HG02623 (cell line): ENCODE measurements around the gene EIF2A.

Experiments used
- ATAC-seq: cut with Tn5 transposase; IDR thresholded peaks from one replicate; pipeline ENCODE4 v1.9.1; 2021; ENCODE audit warnings: moderate library complexity; ENCODE audit not compliant: unreplicated experiment

Gene EIF2A

DNA sequence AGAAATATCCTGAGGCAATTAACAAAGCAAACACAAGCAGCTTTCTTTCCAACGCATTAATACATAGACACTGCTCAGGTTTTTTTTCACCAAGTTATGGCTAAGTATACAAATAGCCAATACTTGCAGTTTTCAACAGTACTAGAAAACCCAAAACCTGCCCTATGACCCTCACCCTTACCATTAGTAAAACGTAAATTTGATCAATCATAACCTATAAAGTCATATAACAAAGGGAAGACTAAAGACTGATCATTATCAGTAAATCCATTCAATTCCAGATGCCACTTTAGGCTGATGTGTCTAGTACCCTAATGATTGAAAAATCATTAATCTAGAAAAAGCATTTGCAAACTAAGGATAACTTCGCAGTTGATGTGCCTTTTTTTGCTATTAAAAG, 3.5 kb upstream of the EIF2A start:
- no peak for ATAC-seq

DNA sequence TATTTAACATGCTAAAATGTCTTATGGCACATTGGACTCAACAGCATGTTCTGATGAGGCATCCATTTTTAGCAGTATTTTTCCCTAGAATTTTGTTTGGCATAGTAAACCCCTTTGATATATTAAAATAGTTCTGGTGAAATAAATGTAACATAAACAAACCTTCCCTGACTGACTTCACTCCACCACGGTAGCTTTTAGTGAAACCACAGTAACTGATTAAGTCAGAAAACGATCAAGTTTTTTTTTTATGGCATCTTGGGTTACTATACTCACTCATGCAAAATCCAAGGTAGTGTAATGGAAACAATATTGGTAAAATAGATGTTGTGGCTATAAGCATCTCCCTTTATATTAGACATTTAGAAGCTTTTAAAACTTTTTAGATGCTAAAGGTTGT, 3.1 kb upstream of the EIF2A start:
- ATAC-seq: no peak

DNA sequence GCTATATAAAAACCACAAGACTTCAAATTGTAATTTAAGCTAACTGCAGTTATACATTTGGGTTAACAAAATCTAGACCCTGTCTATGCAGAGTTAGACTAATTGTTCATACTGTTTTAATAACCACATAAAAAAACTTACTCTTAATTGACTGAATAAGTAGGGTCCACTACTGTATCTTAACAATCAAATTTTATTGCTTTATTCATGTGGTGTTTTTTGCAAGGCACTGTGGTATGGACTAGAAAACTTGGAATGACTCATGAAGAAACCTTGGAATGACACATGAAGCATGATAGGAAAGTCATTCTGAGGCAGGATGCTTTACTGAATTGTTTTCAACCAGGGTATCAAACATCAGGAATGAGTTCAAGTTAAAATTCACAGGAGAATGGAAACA, 2.5 kb upstream of the EIF2A start:
- no peak for ATAC-seq

DNA sequence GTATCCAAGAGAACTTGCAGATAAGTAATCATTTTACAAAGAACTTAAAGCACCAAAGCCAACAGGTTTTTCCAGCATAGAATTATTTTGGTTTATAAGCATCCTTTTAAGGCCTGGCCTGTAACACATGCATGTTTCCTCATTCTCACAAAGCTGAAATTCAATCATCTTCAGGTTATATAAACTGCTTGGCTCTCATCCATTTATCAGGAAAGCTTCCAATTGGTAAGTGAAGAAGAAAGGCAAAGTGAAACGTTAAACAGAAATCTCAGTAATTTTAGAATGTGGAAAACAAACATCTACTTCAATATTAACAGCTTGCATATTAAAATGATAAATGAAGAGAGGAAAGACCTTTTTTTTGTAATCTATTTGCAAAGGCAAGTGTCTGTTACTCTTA, 1.9 kb upstream of the EIF2A start:
- ATAC-seq: no peak

DNA sequence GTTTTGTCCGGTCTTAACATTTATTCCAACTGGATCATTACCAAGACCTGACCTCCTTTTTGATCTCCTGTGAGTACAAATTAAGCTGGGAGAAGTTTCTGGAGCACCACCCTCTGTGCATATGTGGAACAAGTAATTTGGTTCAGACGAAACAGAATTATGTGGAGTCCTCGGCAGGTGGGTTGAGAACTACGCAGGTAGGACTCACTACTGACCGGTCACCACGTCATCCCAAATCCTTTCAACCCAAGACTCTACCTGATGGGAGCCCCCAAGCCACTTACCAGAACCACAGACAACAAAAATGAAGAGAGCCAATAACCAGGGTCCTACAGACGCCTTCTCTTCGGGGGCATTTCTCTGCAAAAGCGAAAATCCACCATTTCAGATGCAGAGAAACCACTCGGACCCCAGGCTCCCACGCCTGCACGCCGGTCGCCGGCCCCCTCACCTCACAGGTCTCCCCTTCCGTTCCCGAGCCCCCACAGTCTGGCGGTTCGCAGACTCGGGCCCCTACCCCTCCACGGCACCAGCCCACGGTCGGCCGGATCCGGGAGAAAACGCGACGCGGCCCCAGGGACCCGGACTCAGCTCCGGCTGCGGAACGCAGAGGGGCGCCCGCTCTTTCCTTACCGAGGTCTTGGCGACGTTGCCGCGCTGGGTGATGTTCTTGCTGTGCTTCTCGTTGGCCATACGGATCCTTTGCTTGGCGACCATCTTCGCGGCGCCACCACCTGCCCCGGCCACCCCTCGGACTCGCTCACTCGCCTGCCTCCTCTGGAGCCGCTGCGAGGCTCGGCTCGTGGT, 965 bp upstream of the EIF2A start:
- no peak for ATAC-seq

DNA sequence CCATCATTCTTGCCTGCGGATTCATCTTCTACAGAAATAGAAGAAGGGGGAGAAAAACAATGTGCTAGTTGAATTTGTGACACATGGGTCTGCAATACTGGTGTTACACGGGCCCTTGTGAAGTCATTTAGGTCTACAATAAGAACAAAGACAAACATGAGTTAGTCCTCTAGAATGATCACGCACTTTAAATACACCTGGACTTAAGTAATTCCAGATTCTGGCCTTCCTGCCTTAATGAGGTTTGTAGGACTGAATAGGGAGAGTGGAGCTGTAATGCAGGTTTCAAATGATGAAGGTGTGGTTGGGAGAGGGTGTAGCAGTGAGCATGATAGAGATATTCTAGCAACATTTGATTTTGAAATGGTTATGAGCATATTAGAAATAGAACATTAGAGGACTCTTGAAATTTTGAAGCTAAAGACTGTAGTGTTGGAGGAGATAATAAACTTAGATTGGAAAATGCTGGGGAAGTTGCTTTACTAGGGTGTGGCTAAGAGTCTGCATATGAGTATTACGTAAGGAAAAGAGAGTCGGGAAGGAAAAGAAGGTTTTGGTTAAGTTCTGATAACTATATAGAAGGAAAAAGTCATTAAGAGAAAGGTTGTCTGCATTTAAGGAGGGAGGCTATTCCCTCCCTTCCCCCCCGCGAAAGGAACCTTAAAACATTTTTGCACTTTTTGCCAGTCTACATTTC, 606 bp downstream of the EIF2A start:
- no peak for ATAC-seq

DNA sequence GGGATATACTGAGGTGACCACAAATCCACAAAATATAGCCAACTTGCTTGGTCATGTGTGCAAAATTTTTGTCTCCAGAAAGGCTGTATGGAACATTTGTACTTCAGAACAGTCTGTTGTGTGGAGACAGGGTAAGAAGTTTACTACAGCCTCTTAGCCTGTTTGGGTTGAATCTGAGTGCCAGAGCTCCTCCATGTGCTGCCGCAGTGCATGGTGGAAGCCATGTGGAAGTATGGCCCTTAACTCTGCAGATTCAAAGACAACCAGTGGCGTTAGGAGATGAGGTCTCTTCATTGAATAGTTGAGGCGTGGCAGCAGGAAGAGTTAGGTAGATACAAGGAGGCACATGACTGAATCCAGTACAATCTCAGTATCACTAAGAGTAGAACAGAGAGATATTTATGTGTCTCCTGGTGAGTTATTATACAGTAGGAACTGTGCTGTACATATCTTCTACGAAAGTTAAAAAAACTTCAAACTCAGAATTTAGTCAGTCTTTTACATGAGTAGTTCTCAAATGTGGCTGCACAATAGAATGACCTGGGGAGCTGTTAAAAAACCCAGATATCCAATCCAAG, 9.4 kb downstream of the EIF2A start:
- no peak for ATAC-seq

DNA sequence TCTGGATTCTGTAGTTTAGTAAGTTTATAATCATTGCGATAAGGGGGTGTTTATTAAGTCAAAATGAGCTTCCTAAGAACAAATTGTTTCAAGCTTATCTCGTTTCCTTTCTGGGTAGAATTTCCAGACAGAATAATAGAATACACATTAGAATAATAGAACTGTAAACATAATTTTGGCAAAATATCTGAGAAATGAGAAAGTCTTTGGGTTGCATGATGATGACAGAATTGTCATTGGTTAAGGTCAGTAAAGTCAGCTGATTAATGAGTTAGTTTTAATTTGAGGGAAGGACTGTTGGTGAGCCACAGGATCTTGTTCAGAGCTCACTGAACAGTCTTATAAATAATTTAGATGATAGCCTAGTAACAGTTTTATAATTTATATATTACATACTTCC, 10.2 kb downstream of the EIF2A start:
- no peak for ATAC-seq

DNA sequence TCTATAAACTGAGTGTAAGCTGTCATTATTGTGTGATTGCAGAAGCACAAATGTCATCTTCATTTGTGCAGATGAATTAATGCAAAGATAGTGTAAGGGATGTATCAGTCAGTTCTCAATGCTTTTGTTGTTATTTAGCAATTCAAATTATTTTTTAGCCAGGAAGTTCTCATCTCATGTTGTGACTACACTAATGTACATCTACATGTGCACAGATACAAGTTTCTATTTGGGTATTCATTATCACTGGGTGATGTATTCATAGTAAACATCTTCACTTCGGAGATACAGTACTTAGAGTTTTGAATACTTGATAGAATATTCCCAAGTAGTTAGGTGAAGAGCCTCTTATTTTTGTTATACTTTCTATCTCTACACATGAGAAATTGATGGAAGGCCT, 11.1 kb downstream of the EIF2A start:
- ATAC-seq: no peak

DNA sequence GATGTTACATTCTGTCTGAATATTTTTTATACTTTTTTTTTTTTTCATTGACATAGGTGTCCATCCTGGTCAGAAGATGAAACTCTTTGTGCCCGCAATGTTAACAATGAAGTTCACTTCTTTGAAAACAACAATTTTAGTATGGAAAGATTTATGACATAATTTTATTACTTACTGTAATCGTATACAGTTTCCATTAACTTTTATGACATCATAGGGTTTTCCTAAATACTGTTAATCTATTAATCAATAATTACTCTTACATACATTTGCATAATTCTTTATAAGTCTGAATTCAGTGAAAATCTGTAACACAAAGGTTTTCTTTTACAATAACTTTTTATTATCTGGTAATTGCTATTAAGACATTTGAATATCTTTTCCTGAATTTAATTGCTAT, 17.7 kb downstream of the EIF2A start:
- no peak for ATAC-seq

DNA sequence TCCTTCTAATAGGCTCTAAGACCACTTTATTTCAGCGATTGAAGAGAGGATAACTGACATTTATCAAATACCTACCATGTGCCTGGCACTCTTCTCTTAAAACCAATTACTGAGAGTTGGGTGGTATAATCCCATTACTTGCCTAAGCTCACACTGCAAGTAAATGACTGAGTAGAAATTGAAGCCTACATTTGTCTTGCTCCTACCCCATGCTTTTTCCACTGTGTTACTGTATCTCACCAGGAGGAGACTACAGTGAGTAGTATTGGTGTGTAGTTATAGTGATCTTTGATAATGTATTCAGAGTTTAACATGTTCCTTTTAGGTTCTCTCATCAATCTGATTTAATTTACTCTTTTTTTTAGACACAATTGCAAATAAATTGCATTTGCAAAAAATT, 20.7 kb downstream of the EIF2A start:
- no peak for ATAC-seq

DNA sequence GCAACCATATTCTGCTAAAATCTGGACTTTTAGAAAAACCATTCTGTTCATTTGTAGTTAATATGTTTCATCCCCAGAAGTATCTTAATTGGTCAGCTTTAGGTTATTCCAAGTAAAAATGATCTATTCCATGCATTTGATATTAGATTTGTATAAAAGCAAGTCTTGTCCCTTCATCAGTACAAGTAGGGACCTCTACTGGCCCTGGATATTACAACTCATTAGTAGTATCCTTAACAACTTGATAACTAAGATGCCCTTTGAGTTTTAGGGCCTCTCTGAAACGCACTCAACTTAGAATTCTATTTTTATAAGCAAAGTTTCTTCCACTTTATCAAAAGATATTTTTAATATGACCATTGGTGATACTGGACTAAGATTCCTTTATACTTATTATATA, 31.3 kb downstream of the EIF2A start:
- no peak for ATAC-seq

DNA sequence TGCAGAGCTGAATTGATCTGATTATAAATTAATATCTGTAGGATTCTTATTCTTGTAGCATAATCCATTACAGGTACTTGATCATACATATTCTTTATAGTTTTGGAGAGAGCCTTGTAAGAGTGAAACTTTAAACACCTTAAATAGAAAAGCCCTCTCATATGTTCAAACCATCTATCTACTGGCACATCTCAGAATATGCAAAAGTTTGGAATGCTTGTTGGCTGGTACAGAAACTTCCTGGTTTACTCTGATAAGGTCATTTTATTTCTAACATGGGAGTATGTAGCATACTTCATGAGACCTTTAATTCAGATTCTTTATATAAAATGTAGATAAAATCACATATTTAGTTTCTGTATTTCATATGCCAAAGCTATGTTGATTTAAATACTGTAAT, 34.6 kb downstream of the EIF2A start:
- ATAC-seq: no peak

DNA sequence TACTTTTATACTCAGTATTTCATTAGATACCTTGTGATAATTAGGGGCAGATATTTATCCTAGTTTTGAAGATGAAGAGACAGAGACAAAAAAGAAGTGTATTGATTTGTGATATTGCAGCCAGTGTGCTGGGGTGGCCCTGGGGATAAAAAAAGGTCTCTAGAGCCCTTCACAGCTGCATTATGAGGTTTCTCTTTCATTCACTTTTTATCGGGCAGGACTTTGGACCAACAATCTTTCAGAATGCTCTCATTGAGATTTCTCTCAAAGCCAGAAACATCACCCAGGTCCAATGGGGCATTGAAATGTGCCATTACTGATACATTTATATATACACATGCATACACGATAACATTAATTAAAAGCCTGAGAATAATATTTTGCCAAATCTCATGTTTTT, 36.0 kb downstream of the EIF2A start:
- ATAC-seq: peak; percentile 58

DNA sequence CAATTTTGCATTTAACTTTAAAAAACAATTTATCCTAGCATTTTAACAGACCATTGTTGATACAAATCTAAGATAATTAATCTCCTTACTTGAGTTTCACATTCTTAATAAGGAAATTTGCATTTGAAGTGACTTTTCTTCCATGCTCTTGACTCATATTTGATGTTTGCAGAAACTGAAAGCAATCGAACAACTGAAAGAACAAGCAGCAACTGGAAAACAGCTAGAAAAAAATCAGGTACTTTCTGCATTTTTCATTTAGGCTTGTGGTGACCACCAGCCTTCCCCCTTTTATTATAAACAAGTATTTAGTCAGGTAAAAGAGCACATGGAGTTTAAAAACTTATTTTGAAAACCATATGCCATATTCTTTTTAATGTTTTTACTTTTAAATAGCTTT, 36.4 kb downstream of the EIF2A start:
- ATAC-seq: peak; percentile 53

DNA sequence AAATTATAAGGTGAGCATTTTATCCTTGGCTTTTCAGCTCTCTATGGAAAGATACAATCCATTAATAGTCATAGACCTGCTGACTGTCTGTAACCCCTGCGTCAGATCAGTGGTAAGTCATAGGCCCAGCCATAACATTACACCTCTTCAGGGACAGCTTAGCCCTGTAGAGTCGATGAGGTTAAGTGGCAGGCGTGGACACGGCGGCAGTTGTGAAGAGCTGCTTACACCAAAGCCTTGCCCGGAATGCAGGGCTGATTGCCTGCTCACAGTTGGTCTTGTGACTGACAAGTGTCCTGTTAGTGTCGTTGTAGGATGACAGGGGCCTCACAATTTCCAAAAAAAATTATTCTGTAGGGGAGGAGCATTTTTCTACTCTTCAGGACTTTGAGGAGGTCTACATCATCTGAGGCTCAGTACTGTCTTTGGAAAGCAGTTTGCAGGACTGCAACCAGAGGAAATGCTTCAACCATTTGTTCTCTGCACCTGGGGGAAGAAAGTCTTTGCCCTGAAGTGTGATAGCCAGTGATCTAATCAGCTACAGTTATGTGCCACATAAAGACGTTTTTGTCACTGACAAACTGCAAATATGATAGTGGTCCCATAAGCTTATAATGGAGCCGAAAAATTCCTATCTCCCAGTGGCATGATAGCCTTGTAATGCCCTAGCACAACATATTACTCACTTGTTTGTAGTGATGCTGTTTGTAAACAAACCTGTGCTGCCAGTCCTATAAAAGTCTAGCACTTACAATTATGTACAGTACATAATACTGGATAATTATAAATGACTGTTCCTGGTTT, 41.6 kb downstream of the EIF2A start:
- no peak for ATAC-seq

DNA sequence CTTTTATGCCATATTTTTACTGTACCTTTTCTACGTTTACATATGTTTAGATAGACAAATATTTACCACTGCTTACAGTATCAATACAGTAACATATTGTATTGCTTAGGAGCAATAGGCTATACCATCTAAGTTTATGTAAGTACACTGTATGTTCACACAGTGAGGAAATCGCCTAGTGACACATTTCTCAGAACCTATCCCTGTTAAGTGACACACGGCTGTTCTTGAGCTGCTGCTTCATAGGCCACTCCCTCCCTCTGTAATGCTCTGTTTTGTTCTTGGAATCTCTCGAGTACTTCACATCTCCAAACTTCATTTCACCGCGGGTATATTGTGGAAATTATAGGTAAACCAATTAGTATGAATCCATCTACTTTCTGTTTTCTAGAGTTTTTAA, 43.2 kb downstream of the EIF2A start:
- no peak for ATAC-seq

DNA sequence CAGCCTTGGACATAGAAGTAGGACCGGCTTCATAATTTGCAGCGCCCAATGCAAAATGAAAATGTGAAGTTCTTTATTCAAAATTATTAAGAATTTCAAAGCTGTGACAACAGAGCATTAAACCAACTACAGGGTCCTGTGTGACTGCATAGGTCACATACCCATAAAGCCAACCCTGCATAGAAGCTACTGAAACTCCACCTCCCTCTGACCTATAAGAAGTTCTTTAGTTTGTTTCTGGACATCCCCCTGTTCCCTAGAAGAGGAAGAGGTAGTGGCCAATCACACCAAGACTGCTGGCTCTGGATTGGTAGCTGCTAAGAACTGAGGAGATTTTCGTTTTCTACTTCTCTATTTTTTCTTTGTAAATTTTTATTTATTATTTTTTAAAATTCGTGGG, 47.6 kb downstream of the EIF2A start:
- no peak for ATAC-seq

DNA sequence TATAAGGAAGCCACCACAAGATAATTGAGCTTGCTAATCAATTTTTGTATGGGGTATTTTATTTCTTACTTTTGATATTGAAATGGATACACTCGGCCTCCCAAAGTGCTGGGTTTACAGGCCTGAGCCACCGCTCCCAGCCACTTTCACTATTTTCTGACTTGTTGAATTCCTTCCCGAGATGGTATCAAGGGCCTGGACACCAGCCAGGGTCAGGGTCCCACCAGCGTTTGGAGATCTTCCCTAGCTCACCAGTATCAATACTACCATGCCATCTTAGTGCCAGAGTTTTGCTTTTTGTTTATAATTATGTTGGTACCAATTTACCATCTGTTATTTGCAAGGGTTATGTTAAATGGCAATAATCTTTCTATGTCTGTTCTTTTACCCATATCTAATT, 51.1 kb downstream of the EIF2A start:
- no peak for ATAC-seq

DNA sequence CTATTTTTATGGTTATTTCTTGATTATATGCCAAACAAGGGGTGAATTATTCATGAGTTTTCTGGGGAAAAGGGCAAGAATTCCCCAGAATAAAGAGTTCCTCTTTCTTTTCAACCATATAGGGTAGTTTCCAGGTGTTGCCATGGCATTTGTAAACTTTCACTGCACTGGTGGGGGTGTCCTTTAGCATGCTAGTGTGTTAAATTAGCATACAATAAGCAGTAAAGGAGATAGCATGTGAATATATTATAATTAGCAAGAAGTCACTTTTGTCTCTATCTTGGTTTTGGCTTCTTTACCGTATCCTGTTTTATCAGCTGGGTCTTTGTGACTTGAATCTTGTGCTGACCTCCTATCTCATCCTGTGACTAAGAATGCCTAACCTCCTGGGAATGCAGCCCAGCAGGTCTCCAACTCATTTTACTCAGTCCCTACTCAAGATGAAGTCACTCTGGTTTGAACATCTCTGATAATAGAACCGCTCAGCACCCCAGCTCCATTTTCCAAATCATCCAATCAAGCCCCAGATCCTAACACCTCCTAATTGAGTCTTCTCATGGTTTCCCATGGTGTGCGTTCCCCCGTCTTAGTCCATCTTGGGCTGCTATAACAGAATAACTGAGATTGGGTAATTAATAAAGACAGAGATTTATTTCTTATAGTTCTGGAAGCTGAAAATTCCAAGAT, 53.2 kb downstream of the EIF2A start:
- no peak for ATAC-seq
